Posterior cingulate gyrus (tissue), 11 donors: ENCODE measurements around the gene MAPK8.
A peak's percentile ranks its signal among the peaks of the same experiment; 100 is the strongest.

Source experiments
- DNase-seq, 10 donors: peaks; one replicate each; pipeline versions ENCODE4 v3.0.0 to v3.0.0-alpha.2; 2020 to 2021; ENCODE audit warnings: mixed read lengths in 3 of 10
- intact Hi-C: fragments of 100-400 bp; cut with DNase I; formaldehyde crosslinking; loops from one replicate; pipeline ENCODE4 v1.15.1; 2023

Gene MAPK8

GRCh38 chr10:48290286-48290685, 16.2 kb upstream of the MAPK8 start:
- DNase-seq: no peak
- intact Hi-C loops: no loop called here

DNA sequence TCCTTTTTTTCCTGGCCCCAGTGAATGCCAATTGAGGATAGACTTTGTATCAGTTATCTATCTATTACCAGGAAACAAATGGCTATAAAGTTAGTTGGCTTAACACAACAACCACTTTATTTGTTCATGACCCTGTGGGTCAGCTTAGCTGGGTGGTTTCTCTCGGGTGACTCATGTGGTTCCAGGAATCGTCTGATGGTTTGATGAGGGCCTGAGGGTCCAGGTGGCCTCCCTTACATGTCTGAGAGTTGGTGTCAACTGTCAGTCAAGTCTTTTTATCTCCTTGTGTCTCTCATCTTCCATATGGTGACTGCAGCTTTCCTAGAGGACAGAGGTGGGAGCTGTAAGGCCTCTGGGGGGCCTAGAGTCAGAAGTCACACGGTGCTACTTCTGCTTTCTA, 15.3 kb upstream of the MAPK8 start:
- intact Hi-C loops: no loop called here
- DNase-seq: no peak

GRCh38 chr10:48292616-48293015, 13.9 kb upstream of the MAPK8 start:
- no peak for DNase-seq
- intact Hi-C loops: no loop called here

GRCh38 chr10:48294431-48294830, 12.0 kb upstream of the MAPK8 start:
- intact Hi-C loops: no loop called here
- no peak for DNase-seq

- DNase-seq: no peak
- intact Hi-C loops: no loop called here
Measured at GRCh38 chr10:48296576-48297098, 9.8 kb upstream of the MAPK8 start.

GRCh38 chr10:48299066-48299465, 7.4 kb upstream of the MAPK8 start:
- intact Hi-C loops: no loop called here
- no peak for DNase-seq

GRCh38 chr10:48299692-48300091, 6.8 kb upstream of the MAPK8 start:
- DNase-seq: no peak
- intact Hi-C loops: no loop called here

DNA sequence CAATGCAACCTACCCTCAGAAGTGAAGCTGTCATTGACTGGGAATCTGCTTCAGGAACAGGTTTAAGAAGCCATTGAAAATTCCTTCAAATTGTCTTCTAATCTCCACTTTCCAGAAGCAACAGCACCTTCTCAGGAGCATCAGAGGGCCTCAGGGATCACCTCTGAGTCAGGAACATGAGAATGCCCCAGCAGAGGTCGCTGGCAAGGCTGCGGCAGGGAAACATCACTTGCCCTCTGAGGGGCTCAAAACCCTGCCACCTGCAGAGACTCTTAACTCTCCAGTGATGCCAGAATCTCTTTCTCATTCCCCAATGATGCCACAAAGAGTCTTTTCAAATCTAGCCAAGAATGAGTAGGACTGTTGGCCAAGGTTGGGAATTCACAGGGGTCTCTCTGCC, 5.9 kb upstream of the MAPK8 start:
- DNase-seq: no peak
- intact Hi-C loops: no loop called here

DNA sequence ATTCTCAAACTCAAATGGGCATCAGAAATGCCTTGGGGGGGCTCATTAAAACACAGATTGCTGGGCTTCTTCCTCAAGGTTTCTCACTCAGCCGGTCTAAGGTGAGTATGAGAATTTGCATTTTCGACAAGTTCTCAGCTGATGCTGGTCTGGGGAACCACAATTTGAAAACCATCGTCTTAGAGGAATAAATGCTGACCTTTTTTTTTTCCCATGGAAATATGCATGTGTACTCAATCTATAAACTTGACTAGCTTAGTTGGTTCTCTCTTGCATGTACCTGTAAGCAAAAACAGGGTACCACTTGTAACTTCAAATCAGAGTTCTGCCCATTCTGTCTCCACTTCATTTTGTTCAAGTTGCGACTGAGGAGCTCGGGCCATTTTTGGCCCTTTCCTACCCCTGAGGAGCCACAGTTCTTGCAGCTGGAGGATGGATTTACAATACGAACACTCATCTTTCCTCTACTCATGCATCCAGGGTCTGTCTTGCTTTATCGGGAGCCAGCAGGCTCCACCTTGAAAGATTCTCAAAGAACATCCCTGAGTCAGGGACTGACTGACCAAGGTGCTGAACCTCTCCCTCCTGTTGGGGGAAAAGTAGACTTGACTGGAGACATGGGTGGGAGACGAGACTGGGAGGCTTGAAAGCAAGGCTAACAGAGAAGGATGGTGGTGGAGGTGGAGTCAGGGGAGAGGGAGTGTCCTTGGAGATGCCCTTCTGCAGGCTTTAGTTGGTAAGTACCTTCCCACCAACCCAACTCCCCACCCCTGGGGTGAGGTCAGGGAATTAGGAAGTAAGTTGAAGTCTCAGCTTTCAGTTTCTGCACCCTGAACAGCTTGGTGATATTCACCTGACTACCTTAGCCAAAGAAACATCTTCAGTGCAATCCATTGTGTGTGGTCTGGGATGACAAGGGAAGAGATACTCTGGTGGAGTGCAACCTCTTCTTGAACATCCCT, 3.7 kb upstream of the MAPK8 start:
- intact Hi-C loops: no loop called here
- no peak for DNase-seq

DNA sequence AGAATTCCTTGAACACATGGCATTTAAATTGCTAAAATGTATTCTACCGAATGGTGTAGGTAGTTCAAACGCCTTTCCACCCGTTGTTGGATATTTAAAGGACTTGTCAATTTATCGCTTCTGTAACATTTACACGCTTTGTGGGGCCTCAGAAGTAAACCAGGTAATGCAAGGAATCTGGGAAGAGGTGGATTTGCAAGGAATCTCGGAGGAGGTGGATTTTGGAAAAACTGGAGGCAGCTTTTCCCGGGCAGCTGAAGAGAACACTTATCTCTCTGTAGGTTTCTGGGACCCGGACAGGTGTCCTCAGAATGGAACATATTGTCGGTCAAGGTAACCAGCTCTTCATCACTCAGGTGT, 592 bp upstream of the MAPK8 start:
- intact Hi-C loops: no loop called here
- DNase-seq: no peak

DNA sequence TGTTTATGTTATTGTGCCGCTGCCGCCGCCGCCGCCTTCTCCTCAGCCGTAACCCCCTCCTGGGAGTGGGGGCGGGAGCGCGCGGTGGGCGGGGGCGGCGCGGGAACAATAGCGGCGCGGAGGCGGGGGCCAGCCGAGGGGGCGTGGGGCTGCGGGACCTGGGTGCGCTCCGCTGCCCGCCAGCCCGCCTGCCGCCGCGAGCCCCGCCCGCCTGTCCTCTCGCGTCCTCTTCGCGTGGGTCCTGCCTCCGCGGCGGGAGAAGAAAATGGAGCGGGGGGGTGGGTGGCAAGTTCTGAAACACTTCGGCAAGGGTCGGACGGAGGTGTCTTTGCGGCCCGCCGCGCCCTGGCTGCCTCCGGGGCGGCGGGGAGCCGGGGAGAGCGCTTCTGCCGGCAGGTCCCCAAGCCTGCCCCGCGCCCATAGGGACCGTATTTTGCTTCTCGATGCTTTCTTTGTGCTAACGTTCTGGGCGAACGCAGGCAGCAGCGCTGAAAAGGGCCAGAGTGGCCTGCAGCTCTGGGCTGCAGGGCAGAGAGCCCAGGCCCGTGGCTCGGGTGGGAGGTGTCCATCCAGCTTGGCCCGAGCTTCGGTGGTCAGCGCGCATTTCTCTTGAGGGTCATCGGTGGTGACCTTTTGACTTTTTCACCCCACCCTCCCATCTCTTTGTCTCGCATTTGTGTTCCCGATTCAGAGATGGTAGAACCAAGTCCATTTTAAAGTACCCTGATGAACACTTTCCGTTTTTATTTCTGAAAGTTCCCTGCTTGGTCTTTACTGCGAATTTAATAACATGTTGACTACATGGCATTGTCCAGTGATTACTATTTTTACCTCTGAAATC, 613 bp downstream of the MAPK8 start:
- DNase-seq: peak in 9 of 10 donors; percentile 36 to 91 (median 41)
- intact Hi-C loops: no loop called here

GRCh38 chr10:48307711-48308018, 1.2 kb downstream of the MAPK8 start:
- DNase-seq: no peak
- intact Hi-C loops: no loop called here

GRCh38 chr10:48309711-48310226, 3.3 kb downstream of the MAPK8 start:
- intact Hi-C loops: no loop called here

GRCh38 chr10:48314107-48314506, 7.6 kb downstream of the MAPK8 start:
- intact Hi-C loops: no loop called here
- no peak for DNase-seq

More at GRCh38 chr10:48309711-48310226, 3.3 kb downstream of the MAPK8 start:
- no peak for DNase-seq

DNA sequence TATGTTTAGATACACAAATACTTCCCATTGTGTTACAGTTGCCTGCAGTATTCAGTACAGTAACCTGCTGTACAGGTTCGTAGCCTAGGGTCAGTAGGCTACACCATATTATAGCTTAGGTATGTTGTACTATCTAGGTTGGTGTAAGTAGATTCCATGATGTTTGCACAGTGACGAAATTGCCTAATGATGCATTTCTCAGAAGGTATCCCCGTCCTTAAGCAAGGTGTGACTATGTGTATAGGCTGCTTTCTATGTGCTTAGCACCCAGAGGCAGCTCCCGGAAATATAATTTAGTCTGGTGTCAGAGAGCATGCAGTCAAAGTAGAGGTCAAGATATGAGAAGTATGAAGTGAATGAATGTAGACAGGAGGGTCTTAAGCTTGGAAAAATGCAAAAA, 9.8 kb downstream of the MAPK8 start:
- no peak for DNase-seq
- intact Hi-C loops: no loop called here

DNA sequence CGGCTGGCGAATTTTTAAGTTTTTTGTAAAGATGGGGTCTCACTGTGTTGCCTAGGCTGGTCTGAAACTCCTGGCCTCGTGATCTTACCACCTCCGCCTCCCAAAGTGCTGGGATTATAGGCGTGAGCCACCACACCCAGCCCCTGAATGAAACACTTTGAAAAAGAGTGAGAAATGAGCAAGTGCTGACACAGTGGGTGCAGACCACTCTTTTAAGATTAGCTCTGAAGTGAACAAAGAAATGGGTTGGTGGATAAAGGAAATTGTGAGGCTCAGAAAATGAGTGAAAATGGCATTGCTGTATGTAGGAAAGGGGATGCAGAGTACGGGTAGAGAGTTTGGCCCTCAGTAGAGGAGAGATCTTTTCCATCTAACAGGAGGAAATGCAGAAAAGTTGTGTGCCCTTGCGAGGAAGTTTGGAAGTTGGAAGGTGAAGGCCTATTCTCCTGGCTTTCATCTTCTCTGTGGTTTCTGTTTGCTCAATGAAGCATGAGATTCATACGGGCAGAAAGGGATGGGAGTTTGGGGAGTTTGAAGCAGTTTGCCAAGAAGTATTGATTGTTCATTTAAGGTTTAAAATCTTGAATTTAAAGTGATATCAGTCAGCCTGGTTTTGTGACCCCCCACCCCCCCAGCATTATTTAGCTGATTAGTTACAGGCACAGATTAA, 11.0 kb downstream of the MAPK8 start:
- DNase-seq: no peak
- intact Hi-C loops: no loop called here

GRCh38 chr10:48322017-48322416, 15.5 kb downstream of the MAPK8 start:
- intact Hi-C loops: no loop called here
- DNase-seq: no peak

GRCh38 chr10:48324580-48324979, 18.1 kb downstream of the MAPK8 start:
- intact Hi-C loops: no loop called here
- DNase-seq: no peak

DNA sequence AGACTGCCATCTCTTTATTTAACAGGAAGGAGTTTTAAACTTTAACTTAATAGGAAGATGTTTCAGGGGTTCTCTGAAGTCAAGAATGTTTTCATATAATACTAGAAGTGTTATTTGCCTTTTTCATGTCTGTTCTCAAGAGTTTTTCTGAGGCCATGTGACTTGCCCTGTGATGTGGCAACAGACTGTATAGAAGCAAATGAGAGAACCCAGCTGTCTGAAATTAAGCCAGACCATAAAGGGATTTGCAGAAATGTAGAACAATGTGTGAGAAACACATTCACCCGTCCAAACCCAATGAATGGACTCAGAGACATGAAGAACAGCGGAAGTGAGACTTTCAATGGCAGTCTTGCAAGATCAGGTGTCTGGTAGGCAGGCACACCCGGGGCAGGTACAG, 23.8 kb downstream of the MAPK8 start:
- no peak for DNase-seq
- intact Hi-C loops: no loop called here

DNA sequence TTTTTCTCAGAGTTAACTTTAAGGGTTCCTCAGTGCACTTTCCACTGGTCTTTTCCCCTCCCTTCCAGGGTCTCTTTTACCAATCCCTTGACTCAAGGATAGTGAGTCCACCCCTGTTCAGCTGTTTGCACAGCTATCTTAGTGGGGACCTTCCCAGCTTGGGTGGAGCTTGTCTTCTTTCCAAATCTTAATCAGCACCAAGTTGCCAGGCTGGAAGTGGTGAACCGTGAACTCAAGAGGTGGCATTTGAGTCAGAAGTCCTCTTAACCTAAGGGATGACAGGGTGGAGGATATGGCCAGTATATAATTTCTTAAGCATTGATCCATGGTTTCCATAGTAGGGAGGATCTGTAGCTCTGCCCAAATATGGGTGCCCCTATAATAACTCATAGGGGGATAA, 25.0 kb downstream of the MAPK8 start:
- intact Hi-C loops: no loop called here
- DNase-seq: no peak
